WTC11 (cell line): ENCODE measurements around the gene AXIN2. TPM values are rescaled to one million over a fixed set of nuclear protein-coding genes. Genes with fewer than 3 reads are reported as not detected.
A peak's percentile ranks its signal among the peaks of the same experiment; 100 is the strongest.

ENCODE experiments used
- ATAC-seq: fragments of 200-7000 bp; cut with Tn5 transposase; 2 replicates; pipeline ENCODE4 v1.10.0; 2021; ENCODE audit warnings: mild to moderate bottlenecking, moderate library complexity
- Bru-seq: library from RNA; stranded (reverse); fragments of 400-500 nt; gene quantifications from one replicate; lab custom pipeline; 2021; lab: Mats Ljungman, UMichigan
- CTCF ChIA-PET: fragments of 300-600 bp; sonication (Branson Sonifier 250); formaldehyde crosslinking; loops from one replicate; lab custom pipeline; 2021; ENCODE audit warnings: antibody characterized with exemption; lab: Charles Lee
- POLR2A ChIA-PET: fragments of 350-600 bp; sonication (Branson Sonifier 250); formaldehyde crosslinking; loops from one replicate; lab custom pipeline; 2021; ENCODE audit warnings: antibody characterized with exemption; lab: Charles Lee
- DNase-seq: peaks from one replicate; pipeline ENCODE4 v3.0.0; 2021; ENCODE audit warnings: low spot score
- H3K27ac Mint-ChIP-seq: 2 replicates; pipeline ENCODE4 v1.8.0; 2021; ENCODE audit warnings: mixed read lengths
- H3K27me3 Mint-ChIP-seq: 2 replicates; pipeline ENCODE4 v1.8.0; 2021; ENCODE audit warnings: low read depth, mild to moderate bottlenecking, moderate library complexity, mixed read lengths
- H3K36me3 Mint-ChIP-seq: 2 replicates; pipeline ENCODE4 v1.8.0; 2021; ENCODE audit warnings: mixed read lengths
- H3K4me1 Mint-ChIP-seq: 2 replicates; pipeline ENCODE4 v1.8.0; 2022; ENCODE audit warnings: mixed read lengths
- H3K4me3 Mint-ChIP-seq: 2 replicates; pipeline ENCODE4 v1.8.0; 2021; ENCODE audit warnings: mild to moderate bottlenecking, moderate library complexity, mixed read lengths
- H3K9me3 Mint-ChIP-seq: 2 replicates; pipeline ENCODE4 v1.8.0; 2021; ENCODE audit warnings: mixed read lengths
- CBFB ChIP-seq: sonication (generic); formaldehyde crosslinking; IDR thresholded peaks from 2 replicates; pipeline ENCODE4 v1.8.1; 2022; ENCODE audit warnings: mild to moderate bottlenecking, low read depth, missing genetic modification reagents
- ETV6 ChIP-seq: sonication (generic); formaldehyde crosslinking; IDR thresholded peaks from 2 replicates; pipeline ENCODE4 v1.8.1; 2022; ENCODE audit warnings: mild to moderate bottlenecking, missing genetic modification reagents
- GABPB1 ChIP-seq: sonication (generic); formaldehyde crosslinking; IDR thresholded peaks from 2 replicates; pipeline ENCODE4 v1.8.1; 2023; ENCODE audit warnings: mild to moderate bottlenecking, missing genetic modification reagents
- HMGA2 ChIP-seq: fragments of 250-450 bp; sonication (Bioruptor Pico); IDR thresholded peaks from 2 replicates; pipeline ENCODE4 v1.4.0; 2021; ENCODE audit warnings: mild to moderate bottlenecking, moderate library complexity
- NFE2L1 ChIP-seq: sonication (generic); formaldehyde crosslinking; IDR thresholded peaks from 2 replicates; pipeline ENCODE4 v1.8.1; 2023; ENCODE audit warnings: missing genetic modification reagents
- SMAD3 ChIP-seq: sonication (generic); formaldehyde crosslinking; IDR thresholded peaks from 2 replicates; pipeline ENCODE4 v1.8.0; 2022; ENCODE audit warnings: missing genetic modification reagents, mild to moderate bottlenecking, borderline replicate concordance
- TEAD1 ChIP-seq: sonication (generic); formaldehyde crosslinking; IDR thresholded peaks from 2 replicates; pipeline ENCODE4 v1.8.0; 2022; ENCODE audit warnings: mild to moderate bottlenecking, missing genetic modification reagents
- TEAD4 ChIP-seq: sonication (generic); formaldehyde crosslinking; IDR thresholded peaks from 2 replicates; pipeline ENCODE4 v1.8.0; 2022; ENCODE audit warnings: mild to moderate bottlenecking, missing genetic modification reagents
- ZBTB21 ChIP-seq: sonication (generic); formaldehyde crosslinking; IDR thresholded peaks from 2 replicates; pipeline ENCODE4 v1.8.1; 2023; ENCODE audit warnings: mild to moderate bottlenecking, missing genetic modification reagents, borderline replicate concordance
- ZNF138 ChIP-seq: sonication (generic); formaldehyde crosslinking; conservative IDR thresholded peaks from 2 replicates; pipeline ENCODE4 v1.8.1; 2022; ENCODE audit warnings: mild to moderate bottlenecking, moderate library complexity, missing genetic modification reagents
- ZNF219 ChIP-seq: sonication (generic); formaldehyde crosslinking; IDR thresholded peaks from 2 replicates; pipeline ENCODE4 v1.8.0; 2023; ENCODE audit warnings: missing genetic modification reagents, mild to moderate bottlenecking, borderline replicate concordance
- long read RNA-seq, 3 experiments: library from RNA in 1 of 3; library from capped mRNA in 1 of 3; library from polyadenylated mRNA in 1 of 3; unstranded in 2 of 3; stranded (forward) in 1 of 3; transcript quantifications; one replicate each; pipeline ENCODE4 v2.0.0, GENCODE V29; 2021
- total RNA-seq: library from RNA; stranded (reverse); gene quantifications from 3 replicates; pipeline ENCODE4 v1.2.3, GENCODE V29; 2021
- TF ChIP-seq, protein P1 (sequence below): sonication (generic); formaldehyde crosslinking; IDR thresholded peaks from 2 replicates; pipeline ENCODE4 v1.8.0; 2022; ENCODE audit warnings: mild to moderate bottlenecking, missing genetic modification reagents
- TF ChIP-seq, protein P2 (sequence below): sonication (generic); formaldehyde crosslinking; IDR thresholded peaks from 2 replicates; pipeline ENCODE4 v1.8.0; 2022; ENCODE audit warnings: mild to moderate bottlenecking, missing genetic modification reagents
- TF ChIP-seq, protein P3 (sequence below): sonication (generic); formaldehyde crosslinking; IDR thresholded peaks from 2 replicates; pipeline ENCODE4 v1.8.1; 2023; ENCODE audit warnings: mild to moderate bottlenecking, missing genetic modification reagents, borderline replicate concordance
- TF ChIP-seq, protein P4 (sequence below): sonication (generic); formaldehyde crosslinking; conservative IDR thresholded peaks from 2 replicates; pipeline ENCODE4 v1.8.1; 2022; ENCODE audit warnings: mild to moderate bottlenecking, missing genetic modification reagents
- TF ChIP-seq, protein P5 (sequence below): sonication (generic); formaldehyde crosslinking; IDR thresholded peaks from 2 replicates; pipeline ENCODE4 v1.8.0; 2022; ENCODE audit warnings: mild to moderate bottlenecking, missing genetic modification reagents
- TF ChIP-seq, protein P6 (sequence below): sonication (generic); formaldehyde crosslinking; IDR thresholded peaks from 2 replicates; pipeline ENCODE4 v1.8.0; 2022; ENCODE audit warnings: mild to moderate bottlenecking, missing genetic modification reagents
- TF ChIP-seq, protein P7 (sequence below): fragments of 250-450 bp; sonication (Bioruptor Pico); IDR thresholded peaks from 2 replicates; pipeline ENCODE4 v1.9.0; 2021; ENCODE audit warnings: moderate library complexity, mild to moderate bottlenecking, inconsistent platforms, borderline replicate concordance
- TF ChIP-seq, protein P8 (sequence below): fragments of 250-450 bp; sonication (Bioruptor Pico); IDR thresholded peaks from 2 replicates; pipeline ENCODE4 v1.9.0; 2021; ENCODE audit warnings: mild to moderate bottlenecking
- TF ChIP-seq, protein P9 (sequence below): sonication (generic); formaldehyde crosslinking; IDR thresholded peaks from 2 replicates; pipeline ENCODE4 v1.8.1; 2023; ENCODE audit warnings: mild to moderate bottlenecking, missing genetic modification reagents

AXIN2 gene, protein sequence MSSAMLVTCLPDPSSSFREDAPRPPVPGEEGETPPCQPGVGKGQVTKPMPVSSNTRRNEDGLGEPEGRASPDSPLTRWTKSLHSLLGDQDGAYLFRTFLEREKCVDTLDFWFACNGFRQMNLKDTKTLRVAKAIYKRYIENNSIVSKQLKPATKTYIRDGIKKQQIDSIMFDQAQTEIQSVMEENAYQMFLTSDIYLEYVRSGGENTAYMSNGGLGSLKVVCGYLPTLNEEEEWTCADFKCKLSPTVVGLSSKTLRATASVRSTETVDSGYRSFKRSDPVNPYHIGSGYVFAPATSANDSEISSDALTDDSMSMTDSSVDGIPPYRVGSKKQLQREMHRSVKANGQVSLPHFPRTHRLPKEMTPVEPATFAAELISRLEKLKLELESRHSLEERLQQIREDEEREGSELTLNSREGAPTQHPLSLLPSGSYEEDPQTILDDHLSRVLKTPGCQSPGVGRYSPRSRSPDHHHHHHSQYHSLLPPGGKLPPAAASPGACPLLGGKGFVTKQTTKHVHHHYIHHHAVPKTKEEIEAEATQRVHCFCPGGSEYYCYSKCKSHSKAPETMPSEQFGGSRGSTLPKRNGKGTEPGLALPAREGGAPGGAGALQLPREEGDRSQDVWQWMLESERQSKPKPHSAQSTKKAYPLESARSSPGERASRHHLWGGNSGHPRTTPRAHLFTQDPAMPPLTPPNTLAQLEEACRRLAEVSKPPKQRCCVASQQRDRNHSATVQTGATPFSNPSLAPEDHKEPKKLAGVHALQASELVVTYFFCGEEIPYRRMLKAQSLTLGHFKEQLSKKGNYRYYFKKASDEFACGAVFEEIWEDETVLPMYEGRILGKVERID
- total RNA-seq, result 35.0 to 37.3 TPM (median 37.0 TPM) in 3 replicates
- Bru-seq, nascent RNA, result percentile 89 among the genes with signal in this experiment
- long read RNA-seq, experiment 1, full-length matches to known transcripts, result 20 of 102 reads
- long read RNA-seq, experiment 1, partial matches to known transcripts, result 21 of 102 reads
- long read RNA-seq, experiment 1, other reads (novel, unspliced or antisense), result 61 of 102 reads
- long read RNA-seq, experiment 2, full-length matches to known transcripts, result 4 of 25 reads
- long read RNA-seq, experiment 2, partial matches to known transcripts, result 8 of 25 reads
- long read RNA-seq, experiment 2, other reads (novel, unspliced or antisense), result 13 of 25 reads
- long read RNA-seq, experiment 3, partial matches to known transcripts, result 0 of 1 reads
- long read RNA-seq, experiment 3, other reads (novel, unspliced or antisense), result 1 of 1 reads

DNA sequence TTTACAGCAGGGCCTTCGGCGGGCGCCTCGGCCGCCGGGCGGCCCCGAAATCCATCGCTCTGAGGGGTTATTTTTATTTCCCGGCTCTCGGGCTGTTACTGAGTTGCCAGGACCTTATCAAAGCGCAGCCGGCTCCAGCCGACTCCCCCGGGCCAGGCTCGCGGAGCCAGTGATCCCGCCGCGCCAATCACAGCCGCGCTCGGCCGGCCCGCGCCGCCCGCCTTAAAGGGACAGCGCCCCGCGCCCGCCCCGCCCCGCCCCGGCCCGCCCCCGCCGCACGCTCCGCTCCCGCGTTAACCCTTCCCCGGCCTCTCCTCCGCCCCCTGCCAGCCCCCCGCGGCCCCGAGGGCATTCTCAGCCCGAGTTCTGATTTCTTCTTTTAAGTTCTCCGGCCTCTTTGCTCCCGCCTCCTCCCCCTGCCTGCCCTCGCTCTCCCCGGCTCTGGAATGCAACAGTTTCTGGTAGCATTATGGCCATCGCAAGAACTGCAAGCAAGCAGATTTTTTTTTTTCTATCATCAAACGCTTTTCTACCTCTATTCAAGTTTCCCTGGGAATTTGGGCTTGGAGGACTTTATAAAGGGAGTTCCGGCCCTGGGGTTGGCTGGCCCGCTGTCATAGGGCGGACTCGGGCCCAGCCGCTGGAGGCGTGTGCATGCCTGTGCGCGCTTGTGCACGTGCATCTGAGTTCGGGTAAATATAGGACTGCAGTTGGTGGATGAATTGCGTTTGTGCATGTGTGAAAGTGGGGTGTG, at the start of gene AXIN2:
Gene AXIN2 (minus strand): TSS at position 197 of the 754 bp plus-strand sequence. CDS start 3,028 bp downstream, outside the sequence.
- DNase-seq (peak; percentile 94), ATAC-seq (peak; percentile 81)
- Mint-ChIP-seq H3K27ac (peak within 1 kb of the TSS; percentile 76), H3K9me3 (no peaks in the 10 kb centered on the region), H3K27me3 (peaks cover 18% of the 10 kb centered on the region), H3K36me3 (no peaks in the 10 kb centered on the region), H3K4me1 (peaks cover 21% of the 10 kb centered on the region), H3K4me3 (peak within 1 kb of the TSS; percentile 59)
- CTCF ChIA-PET, result no interaction called here
- POLR2A ChIA-PET, result interaction anchor here (0.6 kb wide), 1 partner anchor 10 kb away, joined by 7 read pairs; no protein-coding TSS in a partner anchor
- TF ChIP-seq ZNF138 (CRISPR knock-in tag) (0 out of 2 replicates have a peak, but pooled peaks have one; percentile 34), GABPB1 (peak; percentile 86), ETV6 (CRISPR knock-in tag) (peak; percentile 23; the same call in 1 of the 2 replicates), HMGA2 (CRISPR knock-in tag) (no peak), NFE2L1 (CRISPR knock-in tag) (peak; percentile 76), ZNF219 (0 out of 2 replicates have a peak, but pooled peaks have one; percentile 63), TEAD4 (CRISPR knock-in tag) (peak; percentile 64; the same call in 1 of the 2 replicates), TEAD1 (CRISPR knock-in tag) (peak; percentile 73), SMAD3 (CRISPR knock-in tag) (peak; percentile 62; the same call in 1 of the 2 replicates), ZBTB21 (CRISPR knock-in tag) (0 out of 2 replicates have a peak, but pooled peaks have one; percentile 37), CBFB (CRISPR knock-in tag) (no peak)
- TF ChIP-seq, protein P1, sequence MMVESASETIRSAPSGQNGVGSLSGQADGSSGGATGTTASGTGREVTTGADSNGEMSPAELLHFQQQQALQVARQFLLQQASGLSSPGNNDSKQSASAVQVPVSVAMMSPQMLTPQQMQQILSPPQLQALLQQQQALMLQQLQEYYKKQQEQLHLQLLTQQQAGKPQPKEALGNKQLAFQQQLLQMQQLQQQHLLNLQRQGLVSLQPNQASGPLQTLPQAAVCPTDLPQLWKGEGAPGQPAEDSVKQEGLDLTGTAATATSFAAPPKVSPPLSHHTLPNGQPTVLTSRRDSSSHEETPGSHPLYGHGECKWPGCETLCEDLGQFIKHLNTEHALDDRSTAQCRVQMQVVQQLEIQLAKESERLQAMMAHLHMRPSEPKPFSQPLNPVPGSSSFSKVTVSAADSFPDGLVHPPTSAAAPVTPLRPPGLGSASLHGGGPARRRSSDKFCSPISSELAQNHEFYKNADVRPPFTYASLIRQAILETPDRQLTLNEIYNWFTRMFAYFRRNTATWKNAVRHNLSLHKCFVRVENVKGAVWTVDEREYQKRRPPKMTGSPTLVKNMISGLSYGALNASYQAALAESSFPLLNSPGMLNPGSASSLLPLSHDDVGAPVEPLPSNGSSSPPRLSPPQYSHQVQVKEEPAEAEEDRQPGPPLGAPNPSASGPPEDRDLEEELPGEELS, result peak; percentile 89; the same call in 1 of the 2 replicates
- TF ChIP-seq, protein P2, sequence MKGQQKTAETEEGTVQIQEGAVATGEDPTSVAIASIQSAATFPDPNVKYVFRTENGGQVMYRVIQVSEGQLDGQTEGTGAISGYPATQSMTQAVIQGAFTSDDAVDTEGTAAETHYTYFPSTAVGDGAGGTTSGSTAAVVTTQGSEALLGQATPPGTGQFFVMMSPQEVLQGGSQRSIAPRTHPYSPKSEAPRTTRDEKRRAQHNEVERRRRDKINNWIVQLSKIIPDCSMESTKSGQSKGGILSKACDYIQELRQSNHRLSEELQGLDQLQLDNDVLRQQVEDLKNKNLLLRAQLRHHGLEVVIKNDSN (CRISPR knock-in tag), result peak; percentile 46; the same call in 1 of the 2 replicates
- TF ChIP-seq, protein P3, sequence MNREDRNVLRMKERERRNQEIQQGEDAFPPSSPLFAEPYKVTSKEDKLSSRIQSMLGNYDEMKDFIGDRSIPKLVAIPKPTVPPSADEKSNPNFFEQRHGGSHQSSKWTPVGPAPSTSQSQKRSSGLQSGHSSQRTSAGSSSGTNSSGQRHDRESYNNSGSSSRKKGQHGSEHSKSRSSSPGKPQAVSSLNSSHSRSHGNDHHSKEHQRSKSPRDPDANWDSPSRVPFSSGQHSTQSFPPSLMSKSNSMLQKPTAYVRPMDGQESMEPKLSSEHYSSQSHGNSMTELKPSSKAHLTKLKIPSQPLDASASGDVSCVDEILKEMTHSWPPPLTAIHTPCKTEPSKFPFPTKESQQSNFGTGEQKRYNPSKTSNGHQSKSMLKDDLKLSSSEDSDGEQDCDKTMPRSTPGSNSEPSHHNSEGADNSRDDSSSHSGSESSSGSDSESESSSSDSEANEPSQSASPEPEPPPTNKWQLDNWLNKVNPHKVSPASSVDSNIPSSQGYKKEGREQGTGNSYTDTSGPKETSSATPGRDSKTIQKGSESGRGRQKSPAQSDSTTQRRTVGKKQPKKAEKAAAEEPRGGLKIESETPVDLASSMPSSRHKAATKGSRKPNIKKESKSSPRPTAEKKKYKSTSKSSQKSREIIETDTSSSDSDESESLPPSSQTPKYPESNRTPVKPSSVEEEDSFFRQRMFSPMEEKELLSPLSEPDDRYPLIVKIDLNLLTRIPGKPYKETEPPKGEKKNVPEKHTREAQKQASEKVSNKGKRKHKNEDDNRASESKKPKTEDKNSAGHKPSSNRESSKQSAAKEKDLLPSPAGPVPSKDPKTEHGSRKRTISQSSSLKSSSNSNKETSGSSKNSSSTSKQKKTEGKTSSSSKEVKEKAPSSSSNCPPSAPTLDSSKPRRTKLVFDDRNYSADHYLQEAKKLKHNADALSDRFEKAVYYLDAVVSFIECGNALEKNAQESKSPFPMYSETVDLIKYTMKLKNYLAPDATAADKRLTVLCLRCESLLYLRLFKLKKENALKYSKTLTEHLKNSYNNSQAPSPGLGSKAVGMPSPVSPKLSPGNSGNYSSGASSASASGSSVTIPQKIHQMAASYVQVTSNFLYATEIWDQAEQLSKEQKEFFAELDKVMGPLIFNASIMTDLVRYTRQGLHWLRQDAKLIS (CRISPR knock-in tag), result 0 out of 2 replicates have a peak, but pooled peaks have one; percentile 30
- TF ChIP-seq, protein P4, sequence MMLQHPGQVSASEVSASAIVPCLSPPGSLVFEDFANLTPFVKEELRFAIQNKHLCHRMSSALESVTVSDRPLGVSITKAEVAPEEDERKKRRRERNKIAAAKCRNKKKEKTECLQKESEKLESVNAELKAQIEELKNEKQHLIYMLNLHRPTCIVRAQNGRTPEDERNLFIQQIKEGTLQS (CRISPR knock-in tag), result no peak
- TF ChIP-seq, protein P5, sequence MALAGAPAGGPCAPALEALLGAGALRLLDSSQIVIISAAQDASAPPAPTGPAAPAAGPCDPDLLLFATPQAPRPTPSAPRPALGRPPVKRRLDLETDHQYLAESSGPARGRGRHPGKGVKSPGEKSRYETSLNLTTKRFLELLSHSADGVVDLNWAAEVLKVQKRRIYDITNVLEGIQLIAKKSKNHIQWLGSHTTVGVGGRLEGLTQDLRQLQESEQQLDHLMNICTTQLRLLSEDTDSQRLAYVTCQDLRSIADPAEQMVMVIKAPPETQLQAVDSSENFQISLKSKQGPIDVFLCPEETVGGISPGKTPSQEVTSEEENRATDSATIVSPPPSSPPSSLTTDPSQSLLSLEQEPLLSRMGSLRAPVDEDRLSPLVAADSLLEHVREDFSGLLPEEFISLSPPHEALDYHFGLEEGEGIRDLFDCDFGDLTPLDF (CRISPR knock-in tag), result peak; percentile 78; the same call in 1 of the 2 replicates
- TF ChIP-seq, protein P6, sequence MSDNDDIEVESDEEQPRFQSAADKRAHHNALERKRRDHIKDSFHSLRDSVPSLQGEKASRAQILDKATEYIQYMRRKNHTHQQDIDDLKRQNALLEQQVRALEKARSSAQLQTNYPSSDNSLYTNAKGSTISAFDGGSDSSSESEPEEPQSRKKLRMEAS (CRISPR knock-in tag), result peak; percentile 97
- TF ChIP-seq, protein P7, sequence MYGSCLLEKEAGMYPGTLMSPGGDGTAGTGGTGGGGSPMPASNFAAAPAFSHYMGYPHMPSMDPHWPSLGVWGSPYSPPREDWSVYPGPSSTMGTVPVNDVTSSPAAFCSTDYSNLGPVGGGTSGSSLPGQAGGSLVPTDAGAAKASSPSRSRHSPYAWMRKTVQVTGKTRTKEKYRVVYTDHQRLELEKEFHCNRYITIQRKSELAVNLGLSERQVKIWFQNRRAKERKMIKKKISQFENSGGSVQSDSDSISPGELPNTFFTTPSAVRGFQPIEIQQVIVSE, result no peak
- TF ChIP-seq, protein P8, sequence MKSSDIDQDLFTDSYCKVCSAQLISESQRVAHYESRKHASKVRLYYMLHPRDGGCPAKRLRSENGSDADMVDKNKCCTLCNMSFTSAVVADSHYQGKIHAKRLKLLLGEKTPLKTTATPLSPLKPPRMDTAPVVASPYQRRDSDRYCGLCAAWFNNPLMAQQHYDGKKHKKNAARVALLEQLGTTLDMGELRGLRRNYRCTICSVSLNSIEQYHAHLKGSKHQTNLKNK (CRISPR knock-in tag), result no peak
- TF ChIP-seq, protein P9, sequence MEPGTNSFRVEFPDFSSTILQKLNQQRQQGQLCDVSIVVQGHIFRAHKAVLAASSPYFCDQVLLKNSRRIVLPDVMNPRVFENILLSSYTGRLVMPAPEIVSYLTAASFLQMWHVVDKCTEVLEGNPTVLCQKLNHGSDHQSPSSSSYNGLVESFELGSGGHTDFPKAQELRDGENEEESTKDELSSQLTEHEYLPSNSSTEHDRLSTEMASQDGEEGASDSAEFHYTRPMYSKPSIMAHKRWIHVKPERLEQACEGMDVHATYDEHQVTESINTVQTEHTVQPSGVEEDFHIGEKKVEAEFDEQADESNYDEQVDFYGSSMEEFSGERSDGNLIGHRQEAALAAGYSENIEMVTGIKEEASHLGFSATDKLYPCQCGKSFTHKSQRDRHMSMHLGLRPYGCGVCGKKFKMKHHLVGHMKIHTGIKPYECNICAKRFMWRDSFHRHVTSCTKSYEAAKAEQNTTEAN (CRISPR knock-in tag), result 0 out of 2 replicates have a peak, but pooled peaks have one; percentile 64
